Stimulated activated CD8-positive, alpha-beta memory T cell treated with anti-CD3 and anti-CD28 coated beads, Interleukin-4, amount 100 ng/mL, for 1 hour (primary cell): Measurements from ENCODE around the gene GRPEL2.

Experiments used
- DNase-seq, 2 donors: peaks; one replicate each; pipeline ENCODE4 v3.0.0-alpha.2; 2020; ENCODE audit warnings: low read depth in 2 of 2, low spot score in 1 of 2

Gene GRPEL2, protein sequence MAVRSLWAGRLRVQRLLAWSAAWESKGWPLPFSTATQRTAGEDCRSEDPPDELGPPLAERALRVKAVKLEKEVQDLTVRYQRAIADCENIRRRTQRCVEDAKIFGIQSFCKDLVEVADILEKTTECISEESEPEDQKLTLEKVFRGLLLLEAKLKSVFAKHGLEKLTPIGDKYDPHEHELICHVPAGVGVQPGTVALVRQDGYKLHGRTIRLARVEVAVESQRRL

DNA sequence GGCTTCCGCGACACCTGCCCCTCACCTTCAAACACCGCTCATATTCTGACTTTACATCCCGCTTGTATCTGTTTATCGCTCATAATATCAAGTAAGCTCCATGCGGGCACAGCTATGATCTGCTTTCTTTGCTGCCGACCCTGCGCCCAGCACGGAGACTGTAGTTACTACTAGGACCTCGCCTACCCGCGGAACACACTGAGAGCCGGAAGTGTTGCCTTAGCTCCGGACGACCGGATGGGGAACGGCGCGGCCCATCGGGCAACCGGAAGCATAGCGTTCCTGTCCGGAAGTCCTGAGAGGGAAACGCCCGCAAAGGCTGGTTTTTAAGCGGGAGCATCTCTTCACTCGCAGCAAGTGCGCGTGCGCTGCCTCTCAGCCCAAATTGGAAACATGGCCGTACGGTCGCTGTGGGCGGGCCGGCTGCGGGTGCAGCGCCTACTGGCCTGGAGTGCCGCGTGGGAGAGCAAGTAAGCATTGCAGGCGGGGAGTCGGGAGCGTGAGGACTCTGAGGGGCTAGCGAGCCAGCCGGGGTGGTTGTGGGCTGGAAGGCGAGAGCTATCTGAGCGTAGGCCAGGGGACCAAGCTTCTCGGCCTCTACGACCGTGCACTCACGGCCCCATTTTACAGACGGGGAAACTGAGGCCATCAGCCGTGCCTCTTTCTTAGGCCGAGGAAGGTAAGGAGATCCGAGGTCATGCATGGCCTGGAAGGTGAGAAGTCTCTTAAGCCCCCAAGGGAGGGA, at the start of gene GRPEL2:
Gene GRPEL2, plus strand, starts transcription at position 353 of the 745 bp plus-strand sequence. Its CDS starts 41 bp downstream, at position 394.
- peak; percentile 67 to 72 for DNase-seq

DNA sequence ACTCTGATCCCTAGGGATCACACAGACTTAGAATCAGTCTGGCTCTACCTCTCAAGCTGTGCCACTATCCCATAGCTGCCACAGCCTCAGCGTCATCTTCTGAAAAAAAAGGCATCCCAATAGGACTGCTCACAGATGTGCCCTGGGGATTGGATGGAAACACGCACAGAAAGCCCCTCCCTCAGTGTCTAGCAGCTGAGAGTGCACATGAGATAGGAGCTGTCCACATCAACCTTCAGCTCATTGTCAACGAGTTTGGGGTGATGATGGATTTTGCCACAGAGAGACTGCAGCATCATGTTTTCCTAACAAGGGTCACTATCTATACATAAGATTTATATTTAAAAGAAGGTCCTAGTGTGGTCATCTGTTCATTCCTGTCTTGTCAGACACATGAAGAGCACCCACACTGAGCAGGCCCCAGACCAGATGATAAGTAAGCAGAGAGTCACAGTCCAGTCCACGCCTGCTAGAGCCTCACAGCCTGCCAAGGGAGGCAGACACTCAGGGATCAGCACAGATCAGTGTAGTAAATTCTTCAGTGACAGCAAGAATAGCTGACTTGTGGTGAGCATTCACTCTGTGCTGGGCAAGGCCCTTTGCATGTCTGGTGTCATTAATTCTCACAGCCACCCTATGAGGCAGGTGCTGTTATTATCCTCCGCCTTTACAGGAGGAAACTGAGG, 47.8 kb upstream of the GRPEL2 start:
- DNase-seq, result no peak

DNA sequence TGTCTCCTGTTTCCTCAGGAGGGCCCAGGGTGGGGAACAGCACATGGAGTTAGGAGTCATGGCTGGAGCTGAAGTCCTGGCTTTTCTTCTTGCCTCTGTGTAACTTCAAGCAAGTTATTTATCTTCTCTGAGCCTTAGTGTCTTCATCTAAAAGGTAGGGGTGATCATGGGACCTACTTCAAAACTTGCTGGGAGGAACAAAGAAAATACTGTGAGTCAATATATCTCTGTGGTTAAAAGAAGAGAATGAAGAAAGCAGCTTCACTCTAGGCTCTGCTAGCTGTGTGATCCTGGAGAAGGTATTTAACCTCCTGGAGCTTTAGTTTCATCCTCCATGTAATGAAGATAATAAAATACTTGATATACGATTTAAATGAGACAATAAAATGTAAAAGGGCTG, 47.1 kb upstream of the GRPEL2 start:
- DNase-seq, result no peak

DNA sequence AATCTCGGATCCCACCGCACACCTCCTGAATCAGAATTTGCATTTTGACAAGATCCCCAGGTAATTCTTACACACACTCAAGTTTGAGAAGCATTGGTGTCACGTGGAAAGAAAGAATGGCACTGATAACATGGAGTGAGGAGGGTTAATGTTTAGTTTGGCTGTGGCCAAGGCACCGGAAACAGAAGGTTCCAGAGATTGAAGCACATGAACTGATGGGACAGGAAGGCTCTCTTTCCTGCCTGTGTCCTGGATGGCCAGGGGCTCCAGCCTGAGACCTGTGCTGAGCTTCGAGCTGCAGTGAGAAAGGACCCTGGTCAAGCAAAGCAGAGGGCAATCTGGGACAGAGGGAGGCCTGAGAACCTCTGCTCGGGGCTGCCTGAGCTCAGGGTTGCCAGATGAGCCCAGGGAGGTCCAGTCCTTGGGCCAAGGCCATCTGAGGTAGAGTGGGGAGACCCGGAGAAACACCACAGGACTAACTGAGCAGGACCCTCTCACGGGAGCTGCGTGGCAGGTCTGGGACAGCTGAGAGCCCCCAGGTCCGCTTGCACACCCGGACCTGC, 46.4 kb upstream of the GRPEL2 start:
- no peak for DNase-seq

DNA sequence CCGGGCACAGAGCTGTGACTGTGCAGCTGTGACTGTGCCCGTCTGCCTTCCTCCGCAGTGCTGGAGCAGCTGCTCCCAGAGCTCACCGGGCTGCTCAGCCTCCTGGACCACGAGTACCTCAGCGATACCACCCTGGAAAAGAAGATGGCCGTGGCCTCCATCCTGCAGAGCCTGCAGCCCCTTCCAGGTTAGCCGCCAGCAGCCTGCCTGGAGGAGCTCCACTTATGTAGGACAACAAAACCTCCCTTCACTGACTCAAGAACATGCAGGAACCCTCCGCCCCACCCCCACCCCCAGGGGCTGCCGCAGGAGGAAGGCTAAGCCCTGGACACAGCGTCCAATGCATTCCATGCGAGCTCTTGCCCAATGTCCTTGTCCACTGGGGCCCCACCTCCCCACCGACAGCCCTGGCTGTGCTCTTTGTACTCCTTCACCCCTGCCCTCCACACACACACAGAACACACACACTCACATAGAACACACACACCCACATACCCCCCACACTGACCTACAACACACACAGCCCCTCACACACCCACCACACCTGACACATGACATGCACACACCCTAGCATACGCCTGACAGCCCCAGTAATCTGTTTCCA, 45.7 kb upstream of the GRPEL2 start:
- DNase-seq, result no peak

DNA sequence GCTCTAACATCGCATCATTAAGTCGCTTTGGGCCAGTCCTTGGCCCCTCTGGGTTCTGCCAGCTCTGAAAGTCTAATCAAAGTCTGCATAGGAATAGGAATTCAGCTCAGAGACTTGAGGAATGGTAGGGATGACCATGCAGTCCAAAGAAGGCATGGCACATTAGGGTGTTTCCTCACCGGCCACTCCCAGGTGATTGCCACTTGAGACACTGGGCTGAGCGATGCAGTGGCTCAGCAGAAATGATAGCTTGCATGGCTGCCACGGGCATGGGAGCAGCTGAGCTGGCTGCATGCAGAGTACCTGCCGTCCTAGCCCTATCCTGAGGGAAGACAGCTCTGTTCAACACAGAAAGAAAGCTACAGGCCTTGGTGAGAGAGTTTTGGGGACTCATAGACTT, 44.9 kb upstream of the GRPEL2 start:
- DNase-seq, result no peak

DNA sequence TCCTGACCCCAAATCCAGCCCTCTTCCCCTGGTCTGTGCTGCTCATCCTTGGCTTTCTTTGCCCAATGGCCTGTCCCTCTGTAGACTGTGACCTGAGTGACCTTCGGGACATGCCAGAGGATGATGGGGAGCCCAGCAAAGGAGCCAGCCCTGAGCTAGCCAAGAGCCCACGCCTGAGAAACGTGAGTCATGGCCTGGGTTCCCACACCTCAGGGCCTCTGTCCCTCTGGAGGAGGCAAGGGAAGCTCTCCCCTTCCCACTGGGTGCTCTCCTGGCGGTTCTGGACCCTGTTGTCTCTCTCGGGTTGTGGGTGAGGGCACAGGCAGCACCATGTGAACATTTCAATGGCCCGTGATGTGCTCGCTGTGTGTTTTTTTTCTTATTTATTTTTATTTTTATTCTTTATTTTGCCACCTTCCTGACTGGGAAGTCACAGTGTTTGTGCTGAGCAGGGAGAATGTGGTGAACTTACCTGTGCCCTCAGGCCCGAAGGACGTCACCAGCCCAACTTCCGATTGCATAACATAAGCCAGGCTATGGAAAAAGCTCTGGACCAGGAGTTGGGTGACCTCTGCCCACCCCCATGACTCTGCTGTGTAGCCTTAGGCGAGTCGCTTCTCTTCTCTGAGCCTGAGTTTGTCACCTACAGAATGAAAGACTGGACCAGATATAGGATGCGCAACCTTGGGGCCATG, 44.1 kb upstream of the GRPEL2 start:
- no peak for DNase-seq

DNA sequence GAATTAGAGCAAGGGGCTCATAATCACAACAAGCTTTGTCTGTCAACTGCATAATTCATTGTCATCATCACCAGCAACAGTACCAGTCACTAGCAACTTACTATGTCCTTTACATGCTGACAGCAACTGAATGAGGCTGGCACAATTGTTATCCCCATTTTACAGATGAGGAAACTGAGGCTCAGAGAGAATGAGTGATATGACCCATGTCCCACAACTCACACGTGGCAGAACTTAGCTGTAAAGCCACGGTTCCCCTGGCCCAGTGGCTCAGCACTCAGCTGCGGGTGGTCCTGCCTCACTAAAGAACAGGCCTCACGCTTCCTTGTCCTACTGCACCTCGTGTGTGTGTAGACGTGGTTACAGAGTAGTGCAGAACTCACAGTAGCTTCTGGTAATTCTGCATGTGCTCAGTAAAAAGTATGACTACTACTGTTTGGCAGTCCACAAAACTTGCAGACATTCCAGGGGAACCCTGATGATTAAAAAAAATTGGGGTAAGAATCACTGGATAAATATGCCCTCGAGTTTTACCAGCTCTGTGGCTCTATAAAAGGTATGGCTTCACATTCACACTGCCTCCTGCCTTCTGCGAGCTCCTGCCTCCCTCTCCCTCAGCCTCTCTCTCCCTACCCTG, 43.4 kb upstream of the GRPEL2 start:
- no peak for DNase-seq

DNA sequence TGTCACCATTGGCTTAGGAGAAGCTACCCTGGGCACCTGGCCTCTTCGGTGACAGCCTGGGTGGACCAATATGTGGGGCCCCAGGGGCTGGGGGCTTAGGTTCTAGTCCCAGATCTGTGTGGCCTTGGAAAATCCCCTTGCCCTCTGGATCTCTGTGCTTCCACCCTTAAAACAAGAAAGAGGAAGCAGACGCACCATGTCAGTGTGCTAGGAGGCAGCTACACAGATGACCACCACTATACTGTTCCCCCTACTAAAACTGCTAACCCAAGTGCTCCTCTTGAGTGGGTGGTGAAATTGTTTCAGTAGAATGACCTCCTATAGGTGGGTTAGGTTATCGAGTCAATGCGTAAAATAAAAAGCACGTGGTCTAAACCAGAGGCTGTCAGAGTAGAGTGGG, 42.7 kb upstream of the GRPEL2 start:
- no peak for DNase-seq

DNA sequence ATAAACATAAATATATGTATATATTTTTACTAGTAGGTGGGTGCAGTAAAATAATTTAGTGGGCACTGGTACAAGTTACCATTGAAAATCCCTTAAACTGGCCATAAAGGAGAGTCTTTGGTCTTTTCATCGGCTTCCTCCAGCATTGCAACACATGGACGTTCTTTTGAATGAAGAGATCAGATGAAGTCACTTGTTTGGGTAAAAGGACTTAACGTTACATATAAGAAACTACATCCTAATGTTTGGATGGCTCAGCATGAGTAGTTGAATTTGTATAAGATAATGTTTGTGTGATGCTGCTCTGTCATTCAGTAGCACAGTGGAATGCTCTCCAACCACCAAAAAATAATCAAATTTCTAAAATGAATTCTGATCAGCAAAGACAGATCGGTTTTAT, 42.1 kb upstream of the GRPEL2 start:
- DNase-seq, result no peak

DNA sequence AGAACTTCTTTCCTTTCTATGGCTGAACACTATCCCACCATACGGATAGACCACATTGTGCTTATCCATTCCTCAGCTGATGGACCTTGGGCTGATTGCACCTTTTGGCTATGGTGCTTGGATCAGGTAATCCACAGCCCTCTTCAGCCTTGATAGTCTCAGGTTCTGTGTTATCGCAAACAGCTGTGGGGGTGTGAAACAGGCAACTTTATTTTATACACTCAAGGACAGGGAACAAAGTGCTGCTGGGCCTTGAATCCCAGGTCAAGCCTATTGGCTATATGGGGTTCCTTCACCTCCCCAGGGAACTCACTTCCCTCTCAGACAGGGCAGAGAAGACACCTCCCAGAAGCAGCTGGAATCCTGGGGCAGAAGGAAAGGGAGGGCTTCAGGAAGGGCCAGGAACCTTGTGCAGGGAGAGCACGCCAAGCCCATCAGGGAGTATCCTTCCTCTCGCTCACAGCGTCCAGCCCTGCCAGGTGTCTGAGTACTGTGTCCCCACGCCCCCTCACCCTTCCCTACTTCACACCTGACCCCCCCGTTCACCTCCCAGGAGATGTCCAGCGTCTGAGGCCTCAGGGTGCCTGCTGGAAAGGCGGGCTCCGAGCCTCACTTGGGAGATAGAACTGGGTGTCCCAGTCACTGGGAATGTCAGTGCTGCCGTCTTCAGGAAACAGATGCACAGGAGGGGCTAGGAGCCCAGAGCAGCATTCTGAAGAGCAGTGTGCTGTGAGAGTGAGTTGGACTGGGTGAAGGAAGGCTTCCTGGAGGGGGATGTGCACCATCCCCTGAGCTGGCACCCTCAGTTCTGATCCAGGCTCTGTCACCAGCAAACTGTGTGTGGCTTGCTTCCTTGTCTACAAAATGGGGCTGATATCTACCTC, 40.9 kb upstream of the GRPEL2 start:
- DNase-seq, result no peak

DNA sequence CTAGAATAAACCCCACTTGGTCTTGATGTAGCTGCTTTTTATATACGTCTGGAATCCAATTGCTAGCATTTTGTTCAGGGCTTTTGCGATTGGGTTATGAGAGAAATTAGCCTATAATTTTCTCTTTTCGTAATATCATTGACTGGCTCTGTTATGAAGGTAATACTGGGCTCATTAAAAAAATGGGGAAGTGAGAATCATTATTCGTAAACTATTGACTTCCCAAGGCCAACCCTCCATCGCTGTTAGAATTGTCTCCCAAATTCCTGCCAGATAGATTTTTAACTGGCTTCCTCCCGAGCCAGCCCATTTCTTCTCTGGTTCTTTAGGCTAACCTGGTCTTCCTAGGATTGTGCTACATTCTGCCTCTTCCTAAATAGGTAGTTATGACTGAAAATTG, 35.9 kb upstream of the GRPEL2 start:
- DNase-seq, result no peak

DNA sequence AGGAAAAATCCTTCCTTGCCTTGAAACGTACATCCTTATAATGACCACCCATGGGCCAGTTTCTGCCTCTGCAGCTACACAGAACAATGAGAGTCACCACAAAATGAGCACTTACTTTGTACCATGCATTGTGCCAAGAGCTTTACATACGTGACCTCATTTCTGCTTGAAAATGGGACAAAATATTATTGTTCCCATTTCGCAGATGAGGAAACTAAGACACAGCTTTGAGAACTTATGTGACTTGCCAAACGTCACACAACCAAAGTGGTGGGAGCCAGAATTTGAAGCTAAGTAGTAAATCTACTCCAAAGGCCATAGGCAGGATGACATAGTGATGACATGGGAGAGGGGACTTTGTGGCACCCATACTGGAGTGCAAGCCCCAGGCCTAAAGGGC, 34.8 kb upstream of the GRPEL2 start:
- no peak for DNase-seq

DNA sequence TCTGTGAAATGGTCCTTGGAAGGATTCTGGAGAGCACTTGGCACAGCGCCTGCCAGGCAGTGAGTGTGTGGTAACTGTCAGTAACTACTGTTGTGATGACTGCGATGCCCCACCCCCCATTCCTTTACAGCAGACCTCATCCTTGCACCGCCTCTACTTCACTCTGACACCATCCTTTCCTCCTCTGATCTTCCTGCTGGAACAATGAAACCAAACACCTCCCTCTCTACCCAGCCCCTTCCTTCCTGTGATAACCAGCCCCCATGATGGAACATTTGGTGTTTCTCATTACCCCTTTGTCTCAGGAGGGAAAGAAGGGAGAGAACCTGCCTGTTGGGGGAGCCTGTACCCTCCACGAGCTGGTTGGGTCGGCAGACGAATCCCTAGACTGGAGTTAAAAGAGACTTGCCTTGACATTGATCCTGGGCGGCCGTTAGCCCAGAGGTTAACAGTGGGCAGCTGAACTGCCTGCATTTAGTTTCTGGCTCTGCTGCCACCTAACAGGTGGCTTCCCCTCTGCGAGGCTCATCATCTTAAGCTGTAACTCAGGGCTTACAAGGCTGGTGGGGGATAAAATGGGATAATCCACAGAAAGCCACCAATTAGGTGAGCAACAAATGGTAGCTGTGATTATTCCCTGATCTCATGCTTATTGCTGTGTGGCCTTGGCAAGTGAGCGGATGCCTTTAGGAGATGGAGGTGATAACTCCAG, 34.2 kb upstream of the GRPEL2 start:
- no peak for DNase-seq

DNA sequence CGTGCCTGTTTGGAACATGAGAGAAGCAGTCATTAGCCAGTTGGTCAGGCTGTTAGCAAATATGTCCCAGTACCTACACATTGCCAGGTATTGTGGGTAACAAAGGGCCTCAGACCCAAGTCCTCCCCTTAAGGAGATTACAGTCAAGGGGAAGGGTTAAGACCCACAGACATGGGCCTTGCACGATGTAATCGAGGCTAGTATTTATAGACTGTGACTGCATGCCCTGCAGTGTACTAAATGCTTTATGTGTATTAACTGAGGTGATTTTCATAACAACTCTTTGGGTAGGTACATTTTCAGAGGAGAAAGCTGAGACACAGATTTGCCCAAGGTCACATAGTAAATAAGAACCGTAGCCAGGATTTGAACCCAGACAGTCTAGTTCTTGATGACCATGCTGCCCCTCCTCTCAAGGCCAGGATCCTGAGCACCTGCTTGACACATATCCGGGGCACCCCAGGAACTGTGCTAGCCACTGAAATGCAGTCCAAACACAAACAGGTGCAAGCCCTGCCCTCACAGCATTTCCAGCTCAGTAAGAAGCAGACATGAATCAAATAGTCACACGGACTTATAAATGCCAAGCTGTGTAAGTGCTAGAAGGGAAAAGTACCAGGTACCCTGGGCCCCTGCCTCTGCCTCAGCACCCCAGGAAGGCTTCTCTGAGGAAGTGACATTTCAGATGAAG, 32.0 kb upstream of the GRPEL2 start:
- DNase-seq, result no peak

DNA sequence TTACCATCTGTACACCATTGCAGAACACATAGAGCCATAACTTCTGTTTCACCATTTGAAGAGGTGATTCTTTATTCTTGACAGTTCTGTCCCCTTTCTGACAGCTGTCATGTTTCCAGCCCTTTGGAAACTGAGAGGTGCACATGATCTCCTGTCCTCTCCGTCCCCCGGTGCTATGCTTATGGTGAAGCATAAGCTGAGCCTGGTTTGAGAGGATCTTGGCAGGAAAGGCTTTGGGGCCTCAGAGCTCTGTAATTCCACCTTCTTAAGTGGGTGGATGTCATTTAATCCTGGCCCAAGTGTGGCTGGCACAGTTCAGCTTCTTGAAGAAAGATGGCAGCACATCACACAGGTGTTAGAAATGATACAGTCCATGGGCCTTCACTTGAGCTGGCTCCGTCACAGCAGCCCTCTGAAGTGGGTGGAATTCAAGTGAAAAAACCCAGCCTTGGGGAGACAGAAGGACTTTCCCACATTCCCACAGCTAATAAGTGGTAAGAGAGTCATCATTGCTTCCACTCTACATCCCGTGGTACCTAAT, 30.7 kb upstream of the GRPEL2 start:
- DNase-seq, result no peak

DNA sequence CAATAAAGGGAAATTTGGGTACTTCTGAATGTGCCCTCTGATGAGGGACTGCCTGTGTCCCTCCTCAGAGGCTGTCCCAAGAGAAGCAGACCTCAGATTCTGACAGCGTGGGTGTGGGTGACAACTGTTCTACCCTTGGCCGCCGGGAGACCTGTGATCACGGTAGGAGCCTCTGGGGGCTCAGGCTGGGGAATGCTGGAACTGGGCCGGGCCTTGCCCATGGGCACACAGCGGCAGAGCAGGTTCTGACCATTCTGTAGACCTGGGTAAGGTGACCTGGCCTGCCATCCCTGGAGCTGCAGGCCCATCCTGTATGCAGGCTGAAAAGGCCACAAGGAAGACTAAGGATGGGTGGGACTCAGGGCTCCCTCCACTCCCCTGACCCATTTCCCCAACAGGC, 29.5 kb upstream of the GRPEL2 start:
- no peak for DNase-seq
